Measurements from ENCODE around the gene CNPY4.
A peak's percentile ranks its signal among the peaks of the same experiment; 100 is the strongest.

CNPY4 gene

GRCh38 chr7:100119072-100119969, at the start of gene CNPY4, which contains the start of gene TAF6:
TSS of gene CNPY4 (plus strand) at chr7:100119634. CDS start at chr7:100119745, 111 bp downstream.
TSS of gene TAF6 (minus strand) at chr7:100119358. CDS start at chr7:100114209, 5,149 bp downstream.
- DNase-seq, result peak; percentile 95

- DNase-seq, result no peak
Observed at GRCh38 chr7:100069991-100070390, 49.4 kb upstream of the CNPY4 start.

GRCh38 chr7:100071018-100071723, 48.3 kb upstream of the CNPY4 start:
- DNase-seq, result no peak

- DNase-seq, result no peak
Observed at GRCh38 chr7:100072462-100072861, 47.0 kb upstream of the CNPY4 start.

- no peak for DNase-seq
Observed at GRCh38 chr7:100074841-100075240, 44.6 kb upstream of the CNPY4 start.

GRCh38 chr7:100075418-100075817, 44.0 kb upstream of the CNPY4 start:
- no peak for DNase-seq

- DNase-seq, result no peak
Observed at GRCh38 chr7:100077205-100077604, 42.2 kb upstream of the CNPY4 start.

GRCh38 chr7:100079024-100079560, 40.3 kb upstream of the CNPY4 start:
- no peak for DNase-seq

- no peak for DNase-seq
Observed at GRCh38 chr7:100080907-100081534, 38.4 kb upstream of the CNPY4 start.

- DNase-seq, result peak; percentile 99
Observed at GRCh38 chr7:100081535-100082102, 37.8 kb upstream of the CNPY4 start, which contains the start of gene ZNF3. TSS of gene ZNF3 (minus strand) at chr7:100081723. CDS start at chr7:100077357, 4,366 bp downstream.

- no peak for DNase-seq
Observed at GRCh38 chr7:100082978-100083377, 36.5 kb upstream of the CNPY4 start.

- DNase-seq, result no peak
Observed at GRCh38 chr7:100085515-100085914, 33.9 kb upstream of the CNPY4 start.

GRCh38 chr7:100087055-100087750, 32.2 kb upstream of the CNPY4 start:
- DNase-seq, result no peak

- DNase-seq, result no peak
Observed at GRCh38 chr7:100088095-100088620, 31.3 kb upstream of the CNPY4 start.

- DNase-seq, result peak; percentile 79
Observed at GRCh38 chr7:100088621-100089457, 30.6 kb upstream of the CNPY4 start, which contains the start of gene COPS6. TSS of gene COPS6 (plus strand) at chr7:100088969. CDS start at chr7:100088991, 22 bp downstream.

GRCh38 chr7:100089458-100090196, 29.8 kb upstream of the CNPY4 start:
- no peak for DNase-seq

- no peak for DNase-seq
Observed at GRCh38 chr7:100090527-100091410, 28.7 kb upstream of the CNPY4 start.

GRCh38 chr7:100091411-100092181, 27.8 kb upstream of the CNPY4 start:
- no peak for DNase-seq
